PC-9 (cell line): Measurements from ENCODE around the gene ASIC4. TPM values are rescaled to one million over a fixed set of nuclear protein-coding genes. Genes with fewer than 3 reads are reported as not detected.

Experiments
- BruUV-seq: library from RNA; stranded (reverse); fragments of 400-500 nt; replicated peaks from 2 replicates; lab custom pipeline; 2021; lab: Mats Ljungman, UMichigan
- CTCF ChIA-PET: fragments of 300-600 bp; sonication (Branson Sonifier 250); formaldehyde crosslinking; loops from one replicate; lab custom pipeline; 2022; ENCODE audit warnings: antibody characterized with exemption; lab: Charles Lee
- POLR2A ChIA-PET: fragments of 300-600 bp; sonication (Branson Sonifier 250); formaldehyde crosslinking; loops from one replicate; lab custom pipeline; 2022; ENCODE audit warnings: antibody characterized with exemption; ENCODE audit not compliant: unreplicated experiment; lab: Charles Lee
- DNase-seq, 2 experiments: peaks; one replicate each; pipeline versions ENCODE4 v3.0.0 to v3.0.0-alpha.2; 2015 to 2022; ENCODE audit warnings: mixed read lengths in 1 of 2
- H2AFZ ChIP-seq: fragments of 200-600 bp; sonication (generic); 2 replicates; pipeline ENCODE4 v1.8.1; 2017; ENCODE audit warnings: antibody characterized with exemption
- H3F3A ChIP-seq: fragments of 200-600 bp; sonication (generic); 2 replicates; pipeline ENCODE4 v1.8.1; 2017; ENCODE audit warnings: antibody characterized with exemption, mild to moderate bottlenecking, low read depth; ENCODE audit not compliant: insufficient read depth
- H3K27ac ChIP-seq: fragments of 200-600 bp; sonication (generic); 2 replicates; pipeline ENCODE4 v1.6.1; 2016; ENCODE audit warnings: mixed run types
- H3K27me3 ChIP-seq: fragments of 200-600 bp; sonication (generic); 2 replicates; pipeline ENCODE4 v1.6.1; 2016; ENCODE audit warnings: low read depth, mixed run types; ENCODE audit not compliant: insufficient read depth
- H3K36me3 ChIP-seq: fragments of 200-600 bp; sonication (generic); 2 replicates; pipeline ENCODE4 v1.6.1; 2016; ENCODE audit warnings: low read depth, mixed run types
- H3K4me1 ChIP-seq: fragments of 200-600 bp; sonication (generic); replicated peaks from 2 replicates; pipeline ENCODE4 v1.6.1; 2016; ENCODE audit warnings: mixed run types; ENCODE audit not compliant: insufficient read depth
- H3K4me2 ChIP-seq: fragments of 200-600 bp; sonication (generic); 2 replicates; pipeline ENCODE4 v1.6.1; 2017; ENCODE audit warnings: mixed run types
- H3K4me3 ChIP-seq: fragments of 200-600 bp; sonication (generic); 2 replicates; pipeline ENCODE4 v1.6.1; 2016; ENCODE audit warnings: mixed run types
- H3K79me2 ChIP-seq: fragments of 200-600 bp; sonication (generic); 2 replicates; pipeline ENCODE4 v1.6.1; 2017; ENCODE audit warnings: low read depth, mixed run types
- H3K9me2 ChIP-seq: fragments of 200-600 bp; sonication (generic); 2 replicates; pipeline ENCODE4 v1.8.1; 2017; ENCODE audit warnings: mild to moderate bottlenecking; ENCODE audit not compliant: insufficient read depth
- H3K9me3 ChIP-seq: fragments of 200-600 bp; sonication (generic); 2 replicates; pipeline ENCODE4 v1.8.1; 2016; ENCODE audit warnings: low read depth; ENCODE audit not compliant: insufficient read depth
- H4K20me1 ChIP-seq: fragments of 200-600 bp; sonication (generic); 2 replicates; pipeline ENCODE4 v1.8.1; 2017; ENCODE audit not compliant: insufficient read depth
- EZH2 ChIP-seq: fragments of 200-600 bp; sonication (generic); IDR thresholded peaks from 2 replicates; pipeline ENCODE4 v1.8.0; 2017; ENCODE audit warnings: antibody characterized with exemption, low read depth
- intact Hi-C: fragments of 100-400 bp; cut with micrococcal nuclease; formaldehyde crosslinking; loops from one replicate; pipeline ENCODE4 v1.10.0; 2022; ENCODE audit not compliant: unreplicated experiment
- total RNA-seq: library from RNA; stranded (reverse); gene quantifications from 2 replicates; pipeline ENCODE4 v1.2.3, GENCODE V29; 2021
- TF ChIP-seq, protein P1 (sequence below): fragments of 200-600 bp; sonication (generic); conservative IDR thresholded peaks from 2 replicates; pipeline ENCODE4 v1.6.1; 2017; ENCODE audit warnings: mixed run types, antibody characterized with exemption, mild to moderate bottlenecking, moderate library complexity

The ASIC4 gene
- total RNA-seq, 1 experiment from 2014 or later: 0.22 TPM

DNA sequence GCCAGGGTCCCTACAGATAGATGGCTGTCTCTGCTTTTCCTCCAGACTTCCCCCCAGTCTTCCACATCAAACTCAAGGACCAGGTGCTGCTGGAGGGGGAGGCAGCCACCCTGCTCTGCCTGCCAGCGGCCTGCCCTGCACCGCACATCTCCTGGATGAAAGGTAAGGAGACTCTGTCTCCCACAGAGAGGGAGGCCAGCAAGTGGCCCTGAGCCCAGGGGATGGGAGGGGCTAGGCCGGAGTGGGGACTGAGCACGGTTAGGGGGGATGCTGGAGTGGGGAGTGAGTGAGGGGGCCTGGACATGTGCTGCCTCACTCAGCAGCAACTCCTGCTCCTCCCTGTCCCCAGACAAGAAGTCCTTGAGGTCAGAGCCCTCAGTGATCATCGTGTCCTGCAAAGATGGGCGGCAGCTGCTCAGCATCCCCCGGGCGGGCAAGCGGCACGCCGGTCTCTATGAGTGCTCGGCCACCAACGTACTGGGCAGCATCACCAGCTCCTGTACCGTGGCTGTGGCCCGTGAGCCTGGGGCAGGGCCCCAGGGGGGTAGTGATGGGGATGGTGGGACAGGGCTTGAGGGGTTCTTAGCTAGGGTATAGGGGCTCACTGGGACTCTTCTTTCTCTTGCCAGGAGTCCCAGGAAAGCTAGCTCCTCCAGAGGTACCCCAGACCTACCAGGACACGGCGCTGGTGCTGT is 26.0 kb upstream of the ASIC4 start:
- no TSS peak for BruUV-seq
- no peak for DNase-seq
- CTCF ChIA-PET: no interaction called here

GRCh38 chr2:219488844-219489194 is 25.5 kb upstream of the ASIC4 start:
- no TSS peak for BruUV-seq
- Histone ChIP-seq H3K27ac (no peak overlapping the region), H3K27me3 (no peaks in the 10 kb centered on the region), H4K20me1 (no peaks in the 10 kb centered on the region), H3K36me3 (no peaks in the 10 kb centered on the region), H3K4me3 (no peak overlapping the region), H3F3A (no peaks in the 10 kb centered on the region), H3K9me2 (no peaks in the 10 kb centered on the region), H2AFZ (no peak overlapping the region), H3K79me2 (no peaks in the 10 kb centered on the region), H3K4me1 (no peaks in the 10 kb centered on the region), H3K4me2 (no peak overlapping the region), H3K9me3 (no peaks in the 10 kb centered on the region)
- CTCF ChIA-PET: no interaction called here
- no peak for DNase-seq
- intact Hi-C loops: no loop called here
- POLR2A ChIA-PET: no interaction called here
- TF ChIP-seq, protein P1, sequence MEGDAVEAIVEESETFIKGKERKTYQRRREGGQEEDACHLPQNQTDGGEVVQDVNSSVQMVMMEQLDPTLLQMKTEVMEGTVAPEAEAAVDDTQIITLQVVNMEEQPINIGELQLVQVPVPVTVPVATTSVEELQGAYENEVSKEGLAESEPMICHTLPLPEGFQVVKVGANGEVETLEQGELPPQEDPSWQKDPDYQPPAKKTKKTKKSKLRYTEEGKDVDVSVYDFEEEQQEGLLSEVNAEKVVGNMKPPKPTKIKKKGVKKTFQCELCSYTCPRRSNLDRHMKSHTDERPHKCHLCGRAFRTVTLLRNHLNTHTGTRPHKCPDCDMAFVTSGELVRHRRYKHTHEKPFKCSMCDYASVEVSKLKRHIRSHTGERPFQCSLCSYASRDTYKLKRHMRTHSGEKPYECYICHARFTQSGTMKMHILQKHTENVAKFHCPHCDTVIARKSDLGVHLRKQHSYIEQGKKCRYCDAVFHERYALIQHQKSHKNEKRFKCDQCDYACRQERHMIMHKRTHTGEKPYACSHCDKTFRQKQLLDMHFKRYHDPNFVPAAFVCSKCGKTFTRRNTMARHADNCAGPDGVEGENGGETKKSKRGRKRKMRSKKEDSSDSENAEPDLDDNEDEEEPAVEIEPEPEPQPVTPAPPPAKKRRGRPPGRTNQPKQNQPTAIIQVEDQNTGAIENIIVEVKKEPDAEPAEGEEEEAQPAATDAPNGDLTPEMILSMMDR: no peak
- TF ChIP-seq EZH2: no peak

More for the DNA sequence above, 26.0 kb upstream of the ASIC4 start:
- Histone ChIP-seq H4K20me1 (no peaks in the 10 kb centered on the region), H3K9me2 (no peaks in the 10 kb centered on the region), H3K79me2 (no peaks in the 10 kb centered on the region), H2AFZ (no peak overlapping the region), H3K9me3 (no peaks in the 10 kb centered on the region), H3K4me3 (no peak overlapping the region), H3K4me2 (no peak overlapping the region), H3K36me3 (no peaks in the 10 kb centered on the region), H3K4me1 (no peaks in the 10 kb centered on the region), H3K27ac (no peak overlapping the region), H3F3A (no peaks in the 10 kb centered on the region), H3K27me3 (no peaks in the 10 kb centered on the region)
- TF ChIP-seq, protein P1: no peak
- no peak for TF ChIP-seq EZH2
- POLR2A ChIA-PET: no interaction called here
- intact Hi-C loops: no loop called here

DNA sequence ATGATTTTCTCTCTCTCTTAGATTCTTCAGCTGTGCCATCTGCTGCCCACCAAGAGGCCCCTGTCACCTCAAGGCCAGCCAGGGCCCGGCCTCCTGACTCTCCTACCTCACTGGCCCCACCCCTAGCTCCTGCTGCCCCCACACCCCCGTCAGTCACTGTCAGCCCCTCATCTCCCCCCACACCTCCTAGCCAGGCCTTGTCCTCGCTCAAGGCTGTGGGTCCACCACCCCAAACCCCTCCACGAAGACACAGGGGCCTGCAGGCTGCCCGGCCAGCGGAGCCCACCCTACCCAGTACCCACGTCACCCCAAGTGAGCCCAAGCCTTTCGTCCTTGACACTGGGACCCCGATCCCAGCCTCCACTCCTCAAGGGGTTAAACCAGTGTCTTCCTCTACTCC is 25.0 kb upstream of the ASIC4 start:
- CTCF ChIA-PET: no interaction called here
- no peak overlapping the region for H2AFZ ChIP-seq
- no peak overlapping the region for H3K27ac ChIP-seq
- no peaks in the 10 kb centered on the region for H3K79me2 ChIP-seq
- no peaks in the 10 kb centered on the region for H3F3A ChIP-seq
- no peaks in the 10 kb centered on the region for H3K9me2 ChIP-seq
- no peaks in the 10 kb centered on the region for H3K36me3 ChIP-seq
- no peak overlapping the region for H3K4me2 ChIP-seq
- intact Hi-C loops: no loop called here
- H3K4me3 ChIP-seq: no peak overlapping the region
- no peaks in the 10 kb centered on the region for H3K9me3 ChIP-seq
- no peaks in the 10 kb centered on the region for H3K4me1 ChIP-seq
- no peak for DNase-seq
- TF ChIP-seq EZH2: no peak
- TF ChIP-seq, protein P1: no peak
- no peaks in the 10 kb centered on the region for H3K27me3 ChIP-seq
- BruUV-seq: no TSS peak
- no peaks in the 10 kb centered on the region for H4K20me1 ChIP-seq
- POLR2A ChIA-PET: no interaction called here
